Heart left ventricle (tissue), 16 donors: ENCODE data around the gene TNFRSF1B. TPM values are rescaled to one million over a fixed set of nuclear protein-coding genes. Genes with fewer than 3 reads are reported as not detected.
A peak's percentile ranks its signal among the peaks of the same experiment; 100 is the strongest.

Experiments
- ATAC-seq, 4 donors: fragments of 200-7000 bp; cut with Tn5 transposase; one replicate each; pipeline ENCODE4 v1.9.1; 2020 to 2022; ENCODE audit warnings: moderate library complexity in 4 of 4, mild to moderate bottlenecking in 3 of 4, moderate number of reproducible peaks in 1 of 4
- DNase-seq, 5 donors: peaks; one replicate each; pipeline ENCODE4 v3.0.0-alpha.2; 2020
- H3K27ac ChIP-seq, 12 donors: fragments of 200-600 bp; sonication (generic) in 4 of 12; one replicate each; pipeline versions ENCODE4 v1.5.0 to v1.8.0; 2016 to 2022; ENCODE audit warnings: mild to moderate bottlenecking in 2 of 12
- H3K27me3 ChIP-seq, 9 donors: fragments of 200-600 bp; sonication (generic) in 2 of 9; one replicate each; pipeline versions ENCODE4 v1.5.1 to v1.8.0; 2016 to 2022; ENCODE audit warnings: mild to moderate bottlenecking in 3 of 9
- H3K36me3 ChIP-seq, 9 donors: fragments of 200-600 bp; sonication (generic) in 2 of 9; one replicate each; pipeline versions ENCODE4 v1.5.0 to v1.8.0; 2018 to 2022; ENCODE audit warnings: mild to moderate bottlenecking in 2 of 9
- H3K4me1 ChIP-seq, 12 donors: fragments of 200-600 bp; sonication (generic) in 4 of 12; one replicate each; pipeline versions ENCODE4 v1.5.0 to v1.8.0; 2016 to 2022; ENCODE audit warnings: mild to moderate bottlenecking in 3 of 12
- H3K4me3 ChIP-seq, 12 donors: fragments of 200-600 bp; sonication (generic) in 4 of 12; one replicate each; pipeline versions ENCODE4 v1.5.0 to v1.8.0; 2017 to 2022; ENCODE audit warnings: mild to moderate bottlenecking in 9 of 12, moderate library complexity in 4 of 12
- H3K9me3 ChIP-seq, 12 donors: fragments of 200-600 bp; sonication (generic) in 4 of 12; one replicate each; pipeline versions ENCODE4 v1.5.0 to v1.8.0; 2016 to 2022; ENCODE audit warnings: mild to moderate bottlenecking in 1 of 12
- CTCF ChIP-seq, 12 donors: fragments of 200-600 bp; sonication (generic) in 4 of 12; IDR thresholded peaks; one replicate each; pipeline versions ENCODE4 v1.5.0 to v1.8.0; 2018 to 2022; ENCODE audit warnings: antibody characterized with exemption in 12 of 12, mild to moderate bottlenecking in 5 of 12
- POLR2A ChIP-seq, 2 donors: fragments of 450-650 bp; IDR thresholded peaks; one replicate each; pipeline ENCODE4 v1.6.1; 2017; ENCODE audit warnings: antibody characterized with exemption in 2 of 2, mild to moderate bottlenecking in 2 of 2, moderate library complexity in 2 of 2
- WGBS, 4 donors: extraction: QIAGEN DNeasy Blood & Tissue Kit in 2 of 4; methylation state at CpG; one replicate each; pipeline versions ENCODE4 v1.1.5 to v1.1.7; 2013 to 2018; 5-methylcytosine and 5-hydroxymethylcytosine counted together
- intact Hi-C, 10 donors: fragments of 100-400 bp; cut with DNase I; formaldehyde crosslinking; loops; one replicate each; pipeline versions ENCODE4 v1.11.1 to v1.14.2; 2022
- polyA plus RNA-seq, 2 donors: library from polyadenylated mRNA; stranded (reverse); fragments of 200-250 nt; gene quantifications; one replicate each; pipeline ENCODE4 v1.2.3, GENCODE V29; 2013
- total RNA-seq, 9 donors: library from RNA; depleted of rRNA in 2 of 9; stranded (reverse); fragments of >200 nt in 2 of 9; fragmentation: NEBNext Ultra II Directional in 3 of 9; extraction: Animal tissue kit (Norgen Biotek cat#: 25700) in 3 of 9; gene quantifications; one replicate each; pipeline versions ENCODE4 v1.1.0 to v1.2.4, GENCODE V29; 2016 to 2023
- donor health status: ischemic (EF 13 %, LVEDD 7.1; RV severe dilation, severe dysfunction).
- donor health status: healthy with polysubstance abuse.
- donor health status: DM: no; HTN: yes; CAD: no.
- donor health status: DM: no; HTN: no; CAD: no.
- donor health status: ischemic (EF 25% LVEDD 6.9; RV normal size, moderate dysfunction).
- donor health status: ischemic (EF 25% LVEDD 5.7; RV mildly dilated, moderate dysfunction).
- donor health status: healthy.
- donor health status: DM: yes; HTN: yes; CAD: no.
- donor health status: ischemic (EF 35%, LVEDD 5.7; RV mildly dilated, moderate dysfunction).
- donor health status: nonischemic (EF 11% LVEDD 7.7; RV severe dilation, severe dysfunction).
- donor health status: DM: yes; HTN: yes; CAD: no.
- donor health status: PGD.
- donor health status: ischemic (EF 29% LVEDD 5.4; RV normal size, mild dysfunction).
- donor health status: nonischemic (EF 23%, LVEDD 6.1; RV moderate dilation, normal function).

TNFRSF1B gene
- total and polyA plus RNA-seq, 11 donors, result 8.6 to 71.0 (median 14.9) TPM

GRCh38 chr1:12161662-12162458, 4.9 kb upstream of the TNFRSF1B start:
- Histone ChIP-seq H3K36me3 (no peaks in the 10 kb centered on the region), H3K4me3 (peak overlapping the region in 3 of 12 donors; percentile 7 to 20 (median 17)), H3K9me3 (no peaks in the 10 kb centered on the region), H3K27ac (peak overlapping the region; percentile 61 to 97 (median 80)), H3K27me3 (peaks cover 0 to 3% (median 0%) of the 10 kb centered on the region in 9 donors), H3K4me1 (peaks cover 7 to 99% (median 23%) of the 10 kb centered on the region in 12 donors)
- intact Hi-C loops, result loop anchor here in 1 of 10 donors (5.0 kb wide), 1 partner anchor 35 kb away; no protein-coding TSS in a partner anchor
- TF ChIP-seq CTCF (IDR thresholded peaks at IDR 0.05), result no peak
- TF ChIP-seq POLR2A (IDR thresholded peaks at IDR 0.05), result peak in 1 of 2 donors; percentile 30
- WGBS, 4 donors, result 19 to 27% (median 24%) methylated on average over 8 to 9 of the region's 9 CpGs
- ATAC-seq (peak; percentile 92 to 98 (median 97)), DNase-seq (peak; percentile 92 to 97 (median 94))

- no peak for DNase-seq
- no peak for TF ChIP-seq CTCF (IDR thresholded peaks at IDR 0.05)
- no peak for TF ChIP-seq POLR2A (IDR thresholded peaks at IDR 0.05)
- peaks cover 0 to 8% (median 0%) of the 10 kb centered on the region in 9 donors for H3K27me3 ChIP-seq
- 89 to 96% (median 93%) methylated on average over 5 to 11 of the region's 11 CpGs for WGBS, 4 donors
- no peaks in the 10 kb centered on the region for H3K9me3 ChIP-seq
- intact Hi-C loops, result loop anchor here in 1 of 10 donors (5.0 kb wide), 1 partner anchor 35 kb away; no protein-coding TSS in a partner anchor
- H3K4me1 ChIP-seq, result peaks cover 7 to 91% (median 26%) of the 10 kb centered on the region in 12 donors
- H3K36me3 ChIP-seq, result no peaks in the 10 kb centered on the region
- peak overlapping the region in 2 of 12 donors; percentile 7 to 20 for H3K4me3 ChIP-seq
- no peak for ATAC-seq
- H3K27ac ChIP-seq, result peak overlapping the region; percentile 31 to 97 (median 80)
Observed at GRCh38 chr1:12162459-12163137, 4.2 kb upstream of the TNFRSF1B start.

GRCh38 chr1:12163210-12163609, 3.6 kb upstream of the TNFRSF1B start:
- Histone ChIP-seq H3K27me3 (peaks cover 0 to 8% (median 0%) of the 10 kb centered on the region in 9 donors), H3K9me3 (no peaks in the 10 kb centered on the region), H3K36me3 (no peaks in the 10 kb centered on the region), H3K4me3 (no peak overlapping the region), H3K4me1 (peaks cover 7 to 85% (median 27%) of the 10 kb centered on the region in 12 donors), H3K27ac (no peak overlapping the region)
- intact Hi-C loops, result loop anchor here in 1 of 10 donors (5.0 kb wide), 1 partner anchor 36 kb away; no protein-coding TSS in a partner anchor
- TF ChIP-seq POLR2A (IDR thresholded peaks at IDR 0.05) (no peak), CTCF (IDR thresholded peaks at IDR 0.05) (no peak)
- 80 to 96% (median 95%) methylated on average over 9 of the region's 9 CpGs for WGBS, 4 donors
- ATAC-seq (no peak), DNase-seq (no peak)

- peaks cover 0 to 6% (median 0%) of the 10 kb centered on the region in 9 donors for H3K36me3 ChIP-seq
- DNase-seq (no peak), ATAC-seq (no peak)
- 82 to 92% (median 90%) methylated on average over 5 of the region's 5 CpGs for WGBS, 4 donors
- H3K4me3 ChIP-seq, result no peak overlapping the region
- H3K4me1 ChIP-seq, result peaks cover 7 to 82% (median 32%) of the 10 kb centered on the region in 12 donors
- intact Hi-C loops, result loop anchor here in 1 of 10 donors (5.0 kb wide), 1 partner anchor 37 kb away; no protein-coding TSS in a partner anchor
- H3K27me3 ChIP-seq, result peaks cover 0 to 8% (median 0%) of the 10 kb centered on the region in 9 donors
- H3K9me3 ChIP-seq, result no peaks in the 10 kb centered on the region
- H3K27ac ChIP-seq, result no peak overlapping the region
- TF ChIP-seq POLR2A (IDR thresholded peaks at IDR 0.05), result no peak
Observed at GRCh38 chr1:12164210-12164609, 2.6 kb upstream of the TNFRSF1B start.
